PC-3 (cell line): ENCODE data around the gene MAMLD1.

Experiments used
- EZH2phosphoT487 ChIP-seq: fragments of 300-600 bp; sonication (generic); IDR thresholded peaks from 2 replicates; pipeline ENCODE4 v1.6.1; 2018; ENCODE audit warnings: mild to moderate bottlenecking, antibody characterized with exemption, low read length, borderline replicate concordance
- TF ChIP-seq, protein P1 (sequence below): fragments of 300-600 bp; sonication (generic); conservative IDR thresholded peaks from 2 replicates; pipeline ENCODE4 v1.5.1; 2017; ENCODE audit warnings: antibody characterized with exemption, low read depth, mild to moderate bottlenecking, low read length

DNA sequence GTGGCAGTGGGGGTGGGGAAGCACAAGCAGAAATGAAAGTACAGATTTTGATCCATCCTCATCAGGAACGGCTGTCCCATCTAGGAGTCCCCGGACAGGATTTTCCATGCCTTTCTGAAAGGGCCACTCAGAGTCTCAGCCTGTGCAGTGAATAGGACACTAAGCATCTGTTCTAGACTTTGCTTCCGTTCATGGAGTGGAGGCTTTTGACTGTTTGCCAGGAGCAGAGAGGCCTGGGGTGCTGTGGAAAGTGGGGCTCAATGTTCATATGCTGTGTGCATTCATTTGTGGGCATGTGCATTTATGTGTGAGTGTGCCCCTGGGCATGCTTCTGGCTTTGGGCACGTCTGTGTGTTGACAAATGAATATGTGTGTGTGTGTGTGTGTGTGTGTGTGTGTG, 25.6 kb upstream of the MAMLD1 start:
- TF ChIP-seq, protein P1, sequence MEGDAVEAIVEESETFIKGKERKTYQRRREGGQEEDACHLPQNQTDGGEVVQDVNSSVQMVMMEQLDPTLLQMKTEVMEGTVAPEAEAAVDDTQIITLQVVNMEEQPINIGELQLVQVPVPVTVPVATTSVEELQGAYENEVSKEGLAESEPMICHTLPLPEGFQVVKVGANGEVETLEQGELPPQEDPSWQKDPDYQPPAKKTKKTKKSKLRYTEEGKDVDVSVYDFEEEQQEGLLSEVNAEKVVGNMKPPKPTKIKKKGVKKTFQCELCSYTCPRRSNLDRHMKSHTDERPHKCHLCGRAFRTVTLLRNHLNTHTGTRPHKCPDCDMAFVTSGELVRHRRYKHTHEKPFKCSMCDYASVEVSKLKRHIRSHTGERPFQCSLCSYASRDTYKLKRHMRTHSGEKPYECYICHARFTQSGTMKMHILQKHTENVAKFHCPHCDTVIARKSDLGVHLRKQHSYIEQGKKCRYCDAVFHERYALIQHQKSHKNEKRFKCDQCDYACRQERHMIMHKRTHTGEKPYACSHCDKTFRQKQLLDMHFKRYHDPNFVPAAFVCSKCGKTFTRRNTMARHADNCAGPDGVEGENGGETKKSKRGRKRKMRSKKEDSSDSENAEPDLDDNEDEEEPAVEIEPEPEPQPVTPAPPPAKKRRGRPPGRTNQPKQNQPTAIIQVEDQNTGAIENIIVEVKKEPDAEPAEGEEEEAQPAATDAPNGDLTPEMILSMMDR: no peak
- no peak for TF ChIP-seq EZH2phosphoT487
